HG03045 (cell line): ENCODE measurements around the gene NDOR1.
A peak's percentile ranks its signal among the peaks of the same experiment; 100 is the strongest.

Source experiments
- ATAC-seq: cut with Tn5 transposase; IDR thresholded peaks from one replicate; pipeline ENCODE4 v1.9.1; 2021; ENCODE audit warnings: mild to moderate bottlenecking, moderate library complexity; ENCODE audit not compliant: unreplicated experiment

Gene NDOR1

DNA sequence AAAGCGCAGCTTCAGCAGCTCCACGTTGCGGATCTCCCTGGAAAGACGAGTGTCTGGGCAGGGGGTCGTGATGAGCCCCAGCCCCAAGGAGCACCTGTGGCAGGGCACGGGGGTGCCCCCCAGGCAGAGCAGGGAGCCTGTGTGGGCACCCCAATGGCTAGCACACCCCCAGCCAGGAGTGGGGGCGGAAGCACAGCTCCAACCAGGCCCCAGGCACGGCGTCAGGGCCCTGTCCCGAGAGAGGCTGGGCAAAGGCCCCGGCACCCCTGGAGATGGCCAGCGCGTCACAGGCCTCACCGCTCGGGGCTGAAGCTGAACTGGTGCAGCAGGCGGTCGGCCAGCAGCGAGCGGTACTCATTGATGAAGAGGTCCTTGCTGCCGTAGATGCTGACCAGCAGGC is 25.0 kb upstream of the NDOR1 start:
- no peak for ATAC-seq

- no peak for ATAC-seq
Observed at GRCh38 chr9:137181680-137182079, 23.8 kb upstream of the NDOR1 start.

GRCh38 chr9:137182836-137183235 is 22.7 kb upstream of the NDOR1 start:
- no peak for ATAC-seq

GRCh38 chr9:137183980-137184595 is 21.4 kb upstream of the NDOR1 start:
- no peak for ATAC-seq

GRCh38 chr9:137184881-137185660 is 20.4 kb upstream of the NDOR1 start:
- no peak for ATAC-seq

DNA sequence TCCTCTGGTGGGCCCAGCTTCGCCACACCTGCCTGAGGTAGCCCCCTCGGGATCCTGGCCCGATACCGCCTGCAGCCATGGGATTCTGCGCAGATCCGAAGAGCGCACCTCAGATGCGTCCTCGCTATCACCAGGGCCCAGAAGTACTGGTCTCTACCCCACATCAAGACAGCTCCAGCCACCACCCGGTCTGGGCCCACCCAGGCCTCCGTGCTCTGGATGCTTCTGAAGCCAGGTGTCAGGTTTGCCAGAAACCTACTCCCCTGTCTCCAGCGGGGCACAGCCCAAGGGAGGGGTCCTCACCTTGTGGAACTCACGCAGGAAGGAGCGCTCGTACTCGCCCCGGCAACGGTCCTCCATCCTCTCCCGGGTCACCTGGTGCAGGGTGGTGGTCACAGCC is 19.6 kb upstream of the NDOR1 start:
- ATAC-seq, result no peak

DNA sequence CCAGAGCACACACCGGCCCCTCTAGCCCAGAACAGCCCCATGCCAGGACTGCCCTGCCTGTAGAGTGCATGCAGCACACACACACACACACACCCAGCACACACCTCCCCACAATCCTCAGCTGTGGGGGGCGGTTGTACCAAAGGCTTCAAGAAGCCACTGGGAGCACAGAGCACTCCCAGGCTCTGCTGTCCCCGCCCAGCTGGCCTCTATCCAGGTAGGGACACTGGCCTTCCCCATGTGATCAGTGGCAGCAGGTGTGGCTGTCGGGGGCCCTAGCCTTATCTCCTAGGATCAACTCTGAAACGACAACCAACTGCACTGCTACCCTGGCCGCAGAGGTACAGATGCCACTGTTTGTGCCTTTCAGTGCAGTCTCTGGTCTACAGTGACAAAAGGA is 19.1 kb upstream of the NDOR1 start:
- ATAC-seq, result no peak

DNA sequence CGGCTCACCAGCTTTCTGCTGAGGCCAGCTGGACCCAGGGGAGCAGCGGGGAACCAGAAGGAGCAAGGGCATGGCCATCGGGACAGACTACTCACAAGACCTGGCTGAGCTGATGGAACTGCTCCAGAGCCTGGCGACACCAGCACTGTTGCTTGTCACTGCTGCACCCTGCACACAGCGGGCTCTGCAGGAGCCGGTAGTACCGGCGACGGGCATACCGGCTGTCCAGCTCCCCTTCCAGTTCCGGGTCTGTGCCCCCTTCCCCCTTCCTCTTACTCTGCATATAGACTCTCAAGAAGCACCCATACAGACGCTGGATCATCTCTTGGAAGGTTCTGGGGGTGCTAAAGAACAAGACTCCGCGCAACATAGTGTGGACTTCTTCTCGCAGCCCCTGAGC is 18.1 kb upstream of the NDOR1 start:
- ATAC-seq, result no peak

- ATAC-seq, result no peak
Observed at GRCh38 chr9:137188086-137188489, 17.4 kb upstream of the NDOR1 start.

DNA sequence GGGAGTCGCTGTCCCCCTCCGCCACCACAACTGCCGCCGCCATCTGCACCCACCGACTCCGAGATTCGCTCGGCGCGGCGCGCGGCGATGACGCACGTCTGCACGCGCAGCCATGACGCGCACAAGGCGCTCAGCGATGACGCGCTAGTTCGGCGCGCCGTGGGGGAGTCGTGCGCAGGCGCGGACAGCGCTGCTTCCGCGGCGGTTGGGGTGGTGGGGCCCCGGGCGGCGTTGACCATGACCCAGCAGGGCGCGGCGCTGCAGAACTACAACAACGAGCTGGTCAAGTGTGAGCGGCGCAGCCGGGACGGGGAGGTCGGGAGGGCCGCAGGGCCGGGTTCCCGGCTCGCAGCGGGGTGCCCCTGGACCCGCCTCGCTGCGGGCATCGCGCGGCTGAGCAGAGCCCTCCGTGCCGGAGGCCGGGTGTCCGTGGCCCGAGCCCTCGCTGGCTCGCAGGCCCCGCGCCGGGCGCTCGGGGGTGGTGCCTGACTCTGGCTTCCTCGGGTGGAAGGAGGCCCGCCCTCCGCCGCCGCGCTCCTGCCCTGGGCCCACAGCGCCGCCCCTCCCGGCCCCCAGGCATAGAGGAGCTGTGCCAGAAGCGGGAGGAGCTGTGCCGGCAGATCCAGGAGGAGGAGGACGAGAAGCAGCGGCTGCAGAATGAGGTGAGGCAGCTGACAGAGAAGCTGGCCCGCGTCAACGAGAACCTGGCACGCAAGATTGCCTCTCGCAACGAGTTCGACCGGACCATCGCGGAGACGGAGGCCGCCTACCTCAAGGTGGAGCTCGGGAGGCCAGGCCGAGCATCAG is 16.8 kb upstream of the NDOR1 start, which contains the start of the genes ANAPC2 and SSNA1:
ANAPC2 (minus strand) TSS at position 71 of the 807 bp plus-strand sequence; CDS start at position 43, 28 bp downstream.
SSNA1 (plus strand) TSS at position 187 of the 807 bp plus-strand sequence; CDS start at position 238, 51 bp downstream.
- peak; percentile 76 for ATAC-seq

GRCh38 chr9:137189297-137190295 is 15.9 kb upstream of the NDOR1 start:
- ATAC-seq, result no peak

DNA sequence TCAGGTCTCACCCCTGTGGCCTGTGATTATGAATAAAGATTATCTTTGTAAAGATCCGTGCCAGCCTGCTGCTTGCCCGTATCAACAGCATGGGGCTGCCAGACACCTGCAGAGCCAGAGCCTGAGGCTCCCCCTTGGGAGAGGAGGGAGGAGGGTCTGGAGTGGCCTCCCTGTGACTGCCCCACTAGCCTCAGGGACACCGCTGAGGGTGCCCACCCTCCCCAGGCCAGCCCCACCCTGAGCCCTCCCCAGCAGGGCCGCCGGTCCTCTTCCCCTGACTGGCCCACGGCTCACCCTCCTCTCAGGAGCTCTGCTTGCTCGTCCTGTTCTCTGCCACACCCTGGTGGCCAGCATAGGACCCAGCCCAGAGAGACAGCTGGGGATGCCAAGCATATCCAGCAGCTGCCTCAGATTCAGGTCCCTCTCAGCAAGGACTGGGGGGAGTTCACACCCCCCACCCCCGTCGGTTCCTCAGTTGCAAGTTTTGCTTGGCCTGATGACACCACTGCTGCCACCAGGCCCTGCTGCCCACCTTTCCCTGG is 15.1 kb upstream of the NDOR1 start:
- ATAC-seq, result no peak

DNA sequence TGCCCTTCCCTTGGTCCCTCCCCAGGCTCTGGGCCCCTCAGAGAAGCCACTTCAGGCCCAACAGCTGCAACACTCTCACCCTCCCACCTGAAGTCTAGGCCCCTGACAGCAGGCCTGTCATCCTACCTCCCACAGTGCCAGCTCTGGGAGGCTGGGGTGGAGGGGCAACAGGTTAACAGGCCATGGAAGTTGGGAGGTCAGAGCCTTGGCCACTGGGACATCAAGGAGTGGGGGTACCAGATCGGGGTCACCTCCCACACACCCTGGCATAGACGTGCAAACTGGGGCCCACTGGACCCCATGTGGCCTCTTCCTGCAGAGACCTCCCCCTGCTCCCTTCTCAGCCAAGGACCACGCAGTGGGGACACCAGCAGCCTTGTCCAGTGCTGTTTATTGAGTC is 14.3 kb upstream of the NDOR1 start:
- ATAC-seq, result no peak

DNA sequence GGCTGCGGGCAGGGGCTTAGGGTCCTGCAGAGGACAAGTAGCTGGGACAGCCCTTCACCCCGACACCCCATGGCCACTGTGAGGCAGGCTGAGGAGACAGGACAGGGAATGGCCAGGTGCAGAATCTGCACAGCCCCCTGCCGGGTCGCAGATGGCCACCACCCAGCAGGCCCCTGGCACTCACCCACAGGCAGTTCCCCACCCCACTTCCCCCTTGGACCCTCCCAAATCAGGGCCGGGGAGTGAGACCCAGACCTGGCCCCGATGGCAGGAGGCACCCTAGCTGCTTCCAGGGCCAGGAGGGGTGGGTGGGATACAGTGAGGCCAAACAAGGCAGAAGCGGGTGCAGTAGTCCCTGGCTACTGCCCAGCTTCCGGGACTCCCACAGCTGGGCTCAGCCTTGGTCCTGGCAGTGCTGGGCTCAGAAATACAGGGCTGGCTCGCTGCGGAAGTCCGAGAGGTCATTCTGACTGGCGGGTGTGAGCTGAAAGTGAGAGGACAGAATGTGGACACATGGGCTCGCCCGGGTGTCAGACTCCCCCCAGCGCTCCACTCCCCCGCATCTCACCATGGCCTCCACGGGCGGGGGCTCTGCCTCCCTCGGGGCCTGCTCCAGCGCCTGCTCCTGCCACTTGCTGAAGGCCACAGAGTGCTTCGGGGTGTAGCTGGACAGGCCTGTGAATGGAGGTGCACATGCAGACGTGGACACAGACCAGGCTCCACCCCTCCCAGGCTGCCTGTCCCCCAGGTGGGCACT is 13.6 kb upstream of the NDOR1 start:
- ATAC-seq, result no peak

DNA sequence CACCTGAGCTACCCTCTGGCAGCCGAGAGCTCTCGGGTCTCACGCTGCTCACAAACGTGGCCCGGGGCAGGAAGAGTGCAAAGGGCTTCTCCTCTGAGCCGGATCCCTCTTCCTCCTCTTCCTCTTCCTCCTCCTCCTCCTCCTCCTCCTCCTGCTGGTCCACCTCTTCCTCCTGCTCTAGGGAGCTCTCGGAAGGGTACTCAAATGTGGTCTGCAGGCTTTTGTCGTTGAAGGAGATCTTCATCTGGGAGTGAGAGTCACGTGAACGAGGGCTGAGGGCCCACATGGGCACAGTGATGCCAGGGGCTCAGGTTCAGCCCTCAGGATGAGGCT is 13.1 kb upstream of the NDOR1 start:
- no peak for ATAC-seq

GRCh38 chr9:137192859-137193258 is 12.6 kb upstream of the NDOR1 start:
- no peak for ATAC-seq

- ATAC-seq, result no peak
Observed at GRCh38 chr9:137193771-137194170, 11.7 kb upstream of the NDOR1 start.

DNA sequence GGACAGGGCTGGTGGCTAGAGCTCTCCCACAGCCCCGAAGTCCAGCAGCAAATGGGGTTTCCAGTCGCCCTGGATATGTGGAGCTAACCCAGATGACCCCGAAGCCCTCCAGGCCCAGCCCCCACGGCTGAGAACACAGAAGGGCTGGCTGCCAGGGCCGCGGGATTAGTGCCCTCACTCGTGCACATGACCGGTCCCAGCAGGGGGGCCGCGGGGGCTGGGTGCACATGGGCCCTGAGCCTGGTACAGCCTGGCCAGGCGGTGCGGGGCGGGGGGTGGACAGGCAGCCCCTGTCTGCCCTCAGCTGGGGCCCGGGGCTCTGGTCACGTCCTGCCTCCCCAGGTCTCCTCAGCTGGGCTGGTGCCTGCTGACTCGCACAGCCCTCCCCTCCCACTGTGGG is 11.1 kb upstream of the NDOR1 start:
- no peak for ATAC-seq

DNA sequence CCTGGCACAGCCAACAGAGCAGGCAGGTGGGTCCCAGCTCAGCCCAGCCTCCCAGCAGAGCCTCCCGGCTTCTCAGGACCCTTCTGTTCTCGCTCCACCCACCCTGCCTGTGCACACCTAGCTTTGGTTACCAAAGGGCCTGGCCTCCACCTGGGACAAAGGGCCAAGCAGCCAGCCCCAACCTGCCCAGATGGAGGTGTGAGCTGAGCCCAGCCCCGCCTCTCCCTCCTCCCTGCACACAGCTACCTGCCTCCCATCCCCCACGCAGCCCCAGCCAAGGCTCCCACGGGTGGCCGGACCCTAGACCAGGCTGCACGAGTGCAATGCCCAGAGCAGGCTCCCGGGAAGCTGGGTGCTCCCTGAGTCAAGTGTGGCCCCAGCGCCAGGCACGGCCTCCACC is 10.6 kb upstream of the NDOR1 start:
- ATAC-seq, result no peak
